Caco-2 (cell line): ENCODE data around the gene RERE. TPM values are rescaled to one million over a fixed set of nuclear protein-coding genes. Genes with fewer than 3 reads are reported as not detected.

Source experiments
- BruUV-seq: library from RNA; stranded (reverse); fragments of 400-500 nt; replicated peaks from 2 replicates; lab custom pipeline; 2021; lab: Mats Ljungman, UMichigan
- CTCF ChIA-PET: fragments of 300-600 bp; sonication (Branson Sonifier 250); formaldehyde crosslinking; loops from one replicate; lab custom pipeline; 2022; ENCODE audit warnings: antibody characterized with exemption; lab: Charles Lee
- POLR2A ChIA-PET: fragments of 300-600 bp; sonication (Branson Sonifier 250); formaldehyde crosslinking; loops from one replicate; lab custom pipeline; 2022; ENCODE audit warnings: antibody characterized with exemption; lab: Charles Lee
- DNase-seq, 2 experiments: peaks; one replicate each; pipeline versions ENCODE4 v3.0.0 to v3.0.0-alpha.2; 2020 to 2022
- H3K27me3 ChIP-seq: replicated peaks from 2 replicates; pipeline ENCODE4 v1.6.0; 2011; ENCODE audit warnings: low read length; ENCODE audit not compliant: control insufficient read depth, insufficient read depth
- H3K36me3 ChIP-seq: 2 replicates; pipeline ENCODE4 v1.5.1; 2011; ENCODE audit warnings: low read length; ENCODE audit not compliant: control insufficient read depth, insufficient read depth
- H3K4me1 ChIP-seq: fragments of 250-450 bp; sonication (Bioruptor Pico); 2 replicates; pipeline ENCODE4 v1.5.1; 2020; ENCODE audit warnings: mild to moderate bottlenecking
- H3K4me3 ChIP-seq: 2 replicates; pipeline ENCODE4 v1.5.1; 2011; ENCODE audit warnings: low read depth, mild to moderate bottlenecking, control low read depth, low read length
- H3K9me3 ChIP-seq: fragments of 250-450 bp; sonication (Bioruptor Pico); 2 replicates; pipeline ENCODE4 v1.5.1; 2020; ENCODE audit warnings: mild to moderate bottlenecking, moderate library complexity
- H3K27ac Mint-ChIP-seq: one replicate; pipeline ENCODE4 v1.8.0; 2022; ENCODE audit warnings: mixed read lengths; ENCODE audit not compliant: unreplicated experiment
- H3K27me3 Mint-ChIP-seq: one replicate; pipeline ENCODE4 v1.8.0; 2022; ENCODE audit warnings: mixed read lengths; ENCODE audit not compliant: insufficient read depth, unreplicated experiment
- H3K36me3 Mint-ChIP-seq: one replicate; pipeline ENCODE4 v1.8.0; 2022; ENCODE audit warnings: mild to moderate bottlenecking, mixed read lengths; ENCODE audit not compliant: insufficient read depth, unreplicated experiment
- H3K4me1 Mint-ChIP-seq: one replicate; pipeline ENCODE4 v1.8.0; 2022; ENCODE audit warnings: low read depth, mixed read lengths; ENCODE audit not compliant: unreplicated experiment
- H3K4me3 Mint-ChIP-seq: one replicate; pipeline ENCODE4 v1.8.0; 2022; ENCODE audit warnings: mild to moderate bottlenecking, moderate library complexity, mixed read lengths; ENCODE audit not compliant: unreplicated experiment
- H3K9me3 Mint-ChIP-seq: one replicate; pipeline ENCODE4 v1.8.0; 2022; ENCODE audit warnings: mixed read lengths; ENCODE audit not compliant: unreplicated experiment
- CTCF ChIP-seq, 2 experiments: fragments of 200-600 bp in 1 of 2; IDR thresholded peaks; 1 replicate in 1 of 2; 2 replicates in 1 of 2; pipeline versions ENCODE4 v1.5.1 to v1.8.0; 2011 to 2022; ENCODE audit warnings: antibody characterized with exemption in 1 of 2, control low read depth in 1 of 2, inconsistent platforms in 1 of 2, low read depth in 1 of 2, low read length in 1 of 2, mild to moderate bottlenecking in 1 of 2, moderate library complexity in 1 of 2; ENCODE audit not compliant: insufficient read depth in 1 of 2, severe bottlenecking in 1 of 2, unreplicated experiment in 1 of 2
- intact Hi-C: fragments of 100-400 bp; cut with micrococcal nuclease; formaldehyde crosslinking; loops from one replicate; pipeline ENCODE4 v1.10.0; 2022; ENCODE audit not compliant: unreplicated experiment
- total RNA-seq: library from RNA; stranded (reverse); gene quantifications from 2 replicates; pipeline ENCODE4 v1.2.3, GENCODE V29; 2022

Gene RERE
- total RNA-seq, 1 experiment from 2014 or later, result 85.2 TPM

- H3K9me3 Mint-ChIP-seq, result no peaks in the 10 kb centered on the region
- H3K4me1 ChIP-seq, result peaks cover 25% of the 10 kb centered on the region
- peaks cover 32% of the 10 kb centered on the region for H3K36me3 Mint-ChIP-seq
- TF ChIP-seq CTCF (IDR thresholded peaks at IDR 0.05; ENCODE audit: insufficient read depth in 1 of 2, low read depth in 1 of 2, low read length in 1 of 2, severe bottlenecking in 1 of 2, unreplicated experiment in 1 of 2), result no peak
- no TSS peak for BruUV-seq
- POLR2A ChIA-PET, result no interaction called here
- no peak for DNase-seq
- CTCF ChIA-PET, result no interaction called here
- H3K4me3 Mint-ChIP-seq, result no peak overlapping the region
- H3K27ac Mint-ChIP-seq, result no peak overlapping the region
- H3K4me3 ChIP-seq, result no peak overlapping the region
- peaks cover 25% of the 10 kb centered on the region for H3K4me1 Mint-ChIP-seq
- H3K27me3 Mint-ChIP-seq, result no peaks in the 10 kb centered on the region
- intact Hi-C loops, result no loop called here
- no peaks in the 10 kb centered on the region for H3K27me3 ChIP-seq
- no peaks in the 10 kb centered on the region for H3K9me3 ChIP-seq
- H3K36me3 ChIP-seq, result peaks cover 1% of the 10 kb centered on the region; the same call in 1 of the 2 replicates
These were observed 262.4 kb downstream of the RERE start for GRCh38 chr1:8554956-8555534.

GRCh38 chr1:8552820-8553397 lies 264.5 kb downstream of the RERE start:
- peaks cover 25% of the 10 kb centered on the region for H3K4me1 ChIP-seq
- H3K4me3 ChIP-seq, result no peak overlapping the region
- H3K27me3 ChIP-seq, result no peaks in the 10 kb centered on the region
- Mint-ChIP-seq H3K4me1 (peaks cover 31% of the 10 kb centered on the region), H3K27me3 (no peaks in the 10 kb centered on the region), H3K4me3 (peak overlapping the region; percentile 39), H3K36me3 (peaks cover 28% of the 10 kb centered on the region), H3K27ac (peak overlapping the region; percentile 57), H3K9me3 (no peaks in the 10 kb centered on the region)
- no TSS peak for BruUV-seq
- H3K36me3 ChIP-seq, result peaks cover 1% of the 10 kb centered on the region; the same call in 1 of the 2 replicates
- intact Hi-C loops, result no loop called here
- no peaks in the 10 kb centered on the region for H3K9me3 ChIP-seq
- POLR2A ChIA-PET, result no interaction called here
- no peak for TF ChIP-seq CTCF (IDR thresholded peaks at IDR 0.05; ENCODE audit: insufficient read depth in 1 of 2, low read depth in 1 of 2, low read length in 1 of 2, severe bottlenecking in 1 of 2, unreplicated experiment in 1 of 2)
- DNase-seq, result no peak
- CTCF ChIA-PET, result no interaction called here

- intact Hi-C loops, result loop anchor here (2.0 kb wide), 1 partner anchor 27 kb away; no protein-coding TSS in a partner anchor
- peaks cover 1% of the 10 kb centered on the region; the same call in 1 of the 2 replicates for H3K36me3 ChIP-seq
- peaks cover 26% of the 10 kb centered on the region for H3K36me3 Mint-ChIP-seq
- no peak for TF ChIP-seq CTCF (IDR thresholded peaks at IDR 0.05; ENCODE audit: insufficient read depth in 1 of 2, low read depth in 1 of 2, low read length in 1 of 2, severe bottlenecking in 1 of 2, unreplicated experiment in 1 of 2)
- POLR2A ChIA-PET, result interaction anchor here (0.5 to 1.0 kb wide), 4 partner anchors 10 to 647 kb away, joined by 3 to 6 read pairs (median 4); no protein-coding TSS in a partner anchor
- H3K4me1 ChIP-seq, result peaks cover 25% of the 10 kb centered on the region
- no peak overlapping the region for H3K4me3 ChIP-seq
- H3K4me3 Mint-ChIP-seq, result peak overlapping the region; percentile 39
- peaks cover 33% of the 10 kb centered on the region for H3K4me1 Mint-ChIP-seq
- peak overlapping the region; percentile 57 for H3K27ac Mint-ChIP-seq
- TSS peak; percentile 93 for BruUV-seq
- no peaks in the 10 kb centered on the region for H3K9me3 ChIP-seq
- H3K9me3 Mint-ChIP-seq, result no peaks in the 10 kb centered on the region
- peak in 1 of 2 experiments; percentile 43 for DNase-seq
- CTCF ChIA-PET, result interaction anchor here (0.6 to 1.7 kb wide), 4 partner anchors 26 to 297 kb away, joined by 4 to 6 read pairs (median 4); no protein-coding TSS in a partner anchor
- H3K27me3 Mint-ChIP-seq, result no peaks in the 10 kb centered on the region
- no peaks in the 10 kb centered on the region for H3K27me3 ChIP-seq
These were observed 265.6 kb downstream of the RERE start for GRCh38 chr1:8551613-8552489.
